Stomach (tissue), 9 donors: Measurements from ENCODE around the gene PNLIPRP1. TPM values are rescaled to one million over a fixed set of nuclear protein-coding genes. Genes with fewer than 3 reads are reported as not detected.

Experiments
- DNase-seq, 2 donors: peaks; one replicate each; pipeline versions ENCODE4 v3.0.0 to v3.0.0-alpha.2; 2013 to 2019
- H3K27ac ChIP-seq, 5 donors: fragments of 200-600 bp in 4 of 5; sonication (generic) in 4 of 5; one replicate each; pipeline ENCODE4 v1.5.1; 2013 to 2019; ENCODE audit warnings: mild to moderate bottlenecking in 1 of 5, moderate library complexity in 1 of 5
- H3K27me3 ChIP-seq, 3 donors: fragments of 200-600 bp; sonication (generic); one replicate each; pipeline ENCODE4 v1.5.1; 2017 to 2019; ENCODE audit warnings: mixed run types in 1 of 3
- H3K36me3 ChIP-seq, 4 donors: fragments of 200-600 bp; sonication (generic); 1 replicate in 3 of 4; 2 replicates in 1 of 4; pipeline ENCODE4 v1.5.1; 2016 to 2019
- H3K4me1 ChIP-seq, 4 donors: fragments of 200-600 bp; sonication (generic); one replicate each; pipeline ENCODE4 v1.5.1; 2016 to 2019
- H3K4me3 ChIP-seq, 4 donors: fragments of 200-600 bp; sonication (generic) in 3 of 4; one replicate each; pipeline ENCODE4 v1.5.1; 2016 to 2019; ENCODE audit warnings: mild to moderate bottlenecking in 1 of 4
- H3K9me3 ChIP-seq, 4 donors: fragments of 200-600 bp; sonication (generic); one replicate each; pipeline ENCODE4 v1.5.1; 2016 to 2019
- CTCF ChIP-seq, 7 experiments: fragments of 450-650 bp in 4 of 7; fragments of 200-600 bp in 3 of 7; sonication (generic) in 3 of 7; IDR thresholded peaks; one replicate each; pipeline ENCODE4 v1.5.1; 2016 to 2019; ENCODE audit warnings: antibody characterized with exemption in 7 of 7, control low read depth in 2 of 7, mild to moderate bottlenecking in 1 of 7
- EP300 ChIP-seq: sonication (generic); formaldehyde crosslinking; IDR thresholded peaks from one replicate; pipeline ENCODE4 v1.6.1; 2017; ENCODE audit warnings: antibody characterized with exemption
- POLR2A ChIP-seq, 4 donors: fragments of 450-650 bp; IDR thresholded peaks; one replicate each; pipeline ENCODE4 v1.6.1; 2016; ENCODE audit warnings: antibody characterized with exemption in 4 of 4, control low read depth in 2 of 4, mild to moderate bottlenecking in 1 of 4, moderate library complexity in 1 of 4
- POLR2AphosphoS5 ChIP-seq, 3 donors: sonication (generic); formaldehyde crosslinking; IDR thresholded peaks; one replicate each; pipeline ENCODE4 v1.6.1; 2016; ENCODE audit warnings: antibody characterized with exemption in 3 of 3
- WGBS, 5 donors: extraction: QIAGEN DNeasy Blood & Tissue Kit in 3 of 5; methylation state at CpG; one replicate each; pipeline versions ENCODE4 v1.1.5 to v1.1.7; 2013 to 2018; 5-methylcytosine and 5-hydroxymethylcytosine counted together
- intact Hi-C: fragments of 100-400 bp; cut with DNase I; formaldehyde crosslinking; loops from one replicate; pipeline ENCODE4 v1.15.1; 2023; ENCODE audit warnings: low total_unique reads
- polyA plus RNA-seq, 3 donors: library from polyadenylated mRNA; stranded (reverse); fragments of 200-250 nt; gene quantifications; one replicate each; pipeline ENCODE4 v1.2.3, GENCODE V29; 2013
- total RNA-seq, 5 donors: library from RNA; depleted of rRNA; stranded (reverse); fragments of >200 nt; gene quantifications; one replicate each; pipeline versions ENCODE4 v1.1.0 to v1.2.3, GENCODE V29; 2014 to 2016
- donor health status: healthy with polysubstance abuse.
- donor health status: Bipolar disorder and iron deficiency.
- donor health status: healthy.

PNLIPRP1 gene
- total and polyA plus RNA-seq, 8 donors = 0.18 to 9.2 (median 0.81) TPM; not detected in 5

GRCh38 chr10:116548301-116548700 lies 42.5 kb upstream of the PNLIPRP1 start:
- intact Hi-C loops = no loop called here
- WGBS, 5 donors = 71 to 87% (median 82%) methylated on average over 5 of the region's 5 CpGs
- Histone ChIP-seq H3K4me1 (no peaks in the 10 kb centered on the region), H3K36me3 (no peaks in the 10 kb centered on the region), H3K4me3 (no peak overlapping the region), H3K9me3 (no peaks in the 10 kb centered on the region), H3K27ac (no peak overlapping the region), H3K27me3 (no peaks in the 10 kb centered on the region)
- TF ChIP-seq CTCF (IDR thresholded peaks at IDR 0.05) = no peak
- no peak for TF ChIP-seq EP300
- no peak for TF ChIP-seq POLR2A (IDR thresholded peaks at IDR 0.05)
- TF ChIP-seq POLR2AphosphoS5 (IDR thresholded peaks at IDR 0.05) = no peak
- no peak for DNase-seq

- intact Hi-C loops = no loop called here
- Histone ChIP-seq H3K27me3 (peaks cover 0 to 6% (median 0%) of the 10 kb centered on the region in 3 donors), H3K9me3 (no peaks in the 10 kb centered on the region), H3K4me1 (no peaks in the 10 kb centered on the region), H3K4me3 (no peak overlapping the region), H3K27ac (no peak overlapping the region), H3K36me3 (no peaks in the 10 kb centered on the region)
- TF ChIP-seq POLR2A (IDR thresholded peaks at IDR 0.05) (no peak), EP300 (no peak), POLR2AphosphoS5 (IDR thresholded peaks at IDR 0.05) (no peak), CTCF (IDR thresholded peaks at IDR 0.05) (no peak)
- no peak for DNase-seq
- WGBS, 5 donors = 87 to 91% (median 88%) methylated on average over 13 of the region's 13 CpGs
Observed at GRCh38 chr10:116553378-116553980, 37.3 kb upstream of the PNLIPRP1 start.

- 42 to 51% (median 49%) methylated on average over 5 of the region's 5 CpGs for WGBS, 5 donors
- no peak for TF ChIP-seq POLR2A (IDR thresholded peaks at IDR 0.05)
- TF ChIP-seq POLR2AphosphoS5 (IDR thresholded peaks at IDR 0.05) = no peak
- no peak for TF ChIP-seq CTCF (IDR thresholded peaks at IDR 0.05)
- TF ChIP-seq EP300 = no peak
- peaks cover 0 to 6% (median 0%) of the 10 kb centered on the region in 3 donors for H3K27me3 ChIP-seq
- H3K27ac ChIP-seq = no peak overlapping the region
- no peaks in the 10 kb centered on the region for H3K36me3 ChIP-seq
- H3K9me3 ChIP-seq = no peaks in the 10 kb centered on the region
- DNase-seq = no peak
- H3K4me3 ChIP-seq = no peak overlapping the region
- no peaks in the 10 kb centered on the region for H3K4me1 ChIP-seq
- intact Hi-C loops = no loop called here
Observed at GRCh38 chr10:116554628-116555027, 36.1 kb upstream of the PNLIPRP1 start.

- Histone ChIP-seq H3K9me3 (no peaks in the 10 kb centered on the region), H3K27ac (no peak overlapping the region), H3K4me3 (no peak overlapping the region), H3K36me3 (no peaks in the 10 kb centered on the region), H3K27me3 (peaks cover 0 to 6% (median 0%) of the 10 kb centered on the region in 3 donors), H3K4me1 (no peaks in the 10 kb centered on the region)
- TF ChIP-seq EP300 = no peak
- TF ChIP-seq POLR2AphosphoS5 (IDR thresholded peaks at IDR 0.05) = no peak
- TF ChIP-seq POLR2A (IDR thresholded peaks at IDR 0.05) = no peak
- TF ChIP-seq CTCF (IDR thresholded peaks at IDR 0.05) = no peak
- DNase-seq = no peak
- 72 to 81% (median 74%) methylated on average over 6 of the region's 6 CpGs for WGBS, 5 donors
- intact Hi-C loops = no loop called here
Observed at GRCh38 chr10:116555880-116556279, 34.9 kb upstream of the PNLIPRP1 start.
